CD14-positive monocyte (primary cell): ENCODE results near the gene MEGF6. TPM values are rescaled to one million over a fixed set of nuclear protein-coding genes. Genes with fewer than 3 reads are reported as not detected.

Experiments used
- DNase-seq, 3 donors: peaks; one replicate each; pipeline ENCODE4 v3.0.0-alpha.2; 2011 to 2022
- H2AFZ ChIP-seq: 2 replicates; pipeline ENCODE4 v1.6.0; 2012; ENCODE audit warnings: mild to moderate bottlenecking, low read depth, low read length, inconsistent platforms; ENCODE audit not compliant: insufficient read depth, poor library complexity, severe bottlenecking
- H3K27ac ChIP-seq, 2 donors: 1 replicate in 1 of 2; 2 replicates in 1 of 2; pipeline ENCODE4 v1.5.1; 2012 to 2013; ENCODE audit warnings: low read length in 2 of 2, control low read depth in 1 of 2, inconsistent platforms in 1 of 2, low read depth in 1 of 2, mild to moderate bottlenecking in 1 of 2
- H3K27me3 ChIP-seq, 2 donors: one replicate each; pipeline versions ENCODE4 v1.6.0 to v1.6.1; 2011 to 2013; ENCODE audit warnings: low read length in 2 of 2; ENCODE audit not compliant: control insufficient read depth in 2 of 2, insufficient read depth in 2 of 2
- H3K36me3 ChIP-seq, 2 donors: replicated peaks in 1 of 2; 1 replicate in 1 of 2; 2 replicates in 1 of 2; pipeline versions ENCODE4 v1.5.1 to v1.6.1; 2012 to 2013; ENCODE audit warnings: low read length in 2 of 2, control low read depth in 1 of 2, inconsistent platforms in 1 of 2, mild to moderate bottlenecking in 1 of 2; ENCODE audit not compliant: insufficient read depth in 2 of 2, control insufficient read depth in 1 of 2
- H3K4me1 ChIP-seq, 2 donors: 1 replicate in 1 of 2; 2 replicates in 1 of 2; pipeline versions ENCODE4 v1.5.1 to v1.6.1; 2012 to 2013; ENCODE audit warnings: low read length in 2 of 2, control low read depth in 1 of 2, inconsistent platforms in 1 of 2, mild to moderate bottlenecking in 1 of 2, moderate library complexity in 1 of 2; ENCODE audit not compliant: insufficient read depth in 2 of 2, control insufficient read depth in 1 of 2
- H3K4me2 ChIP-seq: replicated peaks from 2 replicates; pipeline ENCODE3; 2012; ENCODE audit warnings: low read length, moderate library complexity, mild to moderate bottlenecking; ENCODE audit not compliant: poor library complexity, severe bottlenecking; ENCODE audit errors: extremely low read depth
- H3K4me3 ChIP-seq, 3 experiments: fragments of 200-600 bp in 1 of 3; sonication (generic) in 1 of 3; replicated peaks in 1 of 3; 1 replicate in 2 of 3; 2 replicates in 1 of 3; pipeline ENCODE4 v1.5.1; 2011 to 2013; ENCODE audit warnings: low read length in 3 of 3, mild to moderate bottlenecking in 3 of 3, control low read depth in 2 of 3, low read depth in 2 of 3, inconsistent platforms in 1 of 3, moderate library complexity in 1 of 3
- H3K79me2 ChIP-seq: 2 replicates; pipeline ENCODE4 v1.6.0; 2012; ENCODE audit warnings: mild to moderate bottlenecking, control low read depth, inconsistent platforms, low read length, moderate library complexity; ENCODE audit not compliant: insufficient read depth
- H3K9ac ChIP-seq: 2 replicates; pipeline ENCODE4 v1.6.0; 2017; ENCODE audit warnings: low read length, mild to moderate bottlenecking; ENCODE audit not compliant: insufficient read depth, poor library complexity, severe bottlenecking
- H3K9me3 ChIP-seq, 2 donors: replicated peaks in 1 of 2; 1 replicate in 1 of 2; 2 replicates in 1 of 2; pipeline versions ENCODE4 v1.5.1 to v1.6.1; 2012 to 2013; ENCODE audit warnings: low read length in 2 of 2, control low read depth in 1 of 2; ENCODE audit not compliant: control insufficient read depth in 1 of 2, insufficient read depth in 1 of 2
- H4K20me1 ChIP-seq: 2 replicates; pipeline ENCODE4 v1.6.0; 2012; ENCODE audit warnings: mild to moderate bottlenecking, low read length, control low read depth, moderate library complexity; ENCODE audit not compliant: insufficient read depth
- H3K27ac Mint-ChIP-seq, 7 donors: one replicate each; pipeline ENCODE4 v1.8.0; 2020; ENCODE audit warnings: mild to moderate bottlenecking in 7 of 7, mixed read lengths in 7 of 7, moderate library complexity in 6 of 7, inconsistent platforms in 2 of 7
- H3K27me3 Mint-ChIP-seq, 3 donors: one replicate each; pipeline ENCODE4 v1.8.0; 2021 to 2022; ENCODE audit warnings: low read depth in 3 of 3, mild to moderate bottlenecking in 3 of 3, mixed read lengths in 3 of 3, moderate library complexity in 3 of 3, inconsistent platforms in 1 of 3
- H3K36me3 Mint-ChIP-seq, 2 donors: one replicate each; pipeline ENCODE4 v1.8.0; 2020; ENCODE audit warnings: mixed read lengths in 2 of 2, inconsistent platforms in 1 of 2, mild to moderate bottlenecking in 1 of 2
- H3K4me1 Mint-ChIP-seq: one replicate; pipeline ENCODE4 v1.8.0; 2020; ENCODE audit warnings: mild to moderate bottlenecking, mixed read lengths
- H3K4me3 Mint-ChIP-seq, 2 donors: one replicate each; pipeline ENCODE4 v1.8.0; 2020; ENCODE audit warnings: mild to moderate bottlenecking in 2 of 2, mixed read lengths in 2 of 2, moderate library complexity in 1 of 2
- H3K9me3 Mint-ChIP-seq, 7 donors: one replicate each; pipeline ENCODE4 v1.8.0; 2020 to 2022; ENCODE audit warnings: mixed read lengths in 7 of 7, mild to moderate bottlenecking in 6 of 7, moderate library complexity in 6 of 7, inconsistent platforms in 2 of 7
- CTCF ChIP-seq: fragments of 200-600 bp; IDR thresholded peaks from one replicate; pipeline ENCODE4 v1.8.0; 2022; ENCODE audit warnings: antibody characterized with exemption, mild to moderate bottlenecking
- WGBS: methylation state at CpG from one replicate; pipeline ENCODE4 v1.1.5; 2013; ENCODE audit warnings: missing lambda C conversion rate; ENCODE audit not compliant: insufficient coverage; 5-methylcytosine and 5-hydroxymethylcytosine counted together
- intact Hi-C, 2 donors: fragments of 100-400 bp; cut with micrococcal nuclease; formaldehyde crosslinking; loops; one replicate each; pipeline versions ENCODE4 v1.15.0 to v1.15.1; 2023
- polyA plus RNA-seq, 3 donors: library from polyadenylated mRNA; depleted of rRNA in 1 of 3; unstranded in 2 of 3; stranded (reverse) in 1 of 3; fragments of 300-500 nt in 2 of 3; fragments of >200 nt in 1 of 3; fragmentation: Illumina TruSeq in 2 of 3; gene quantifications; 1 replicate in 2 of 3; 2 replicates in 1 of 3; pipeline ENCODE4 v1.2.3, GENCODE V29; 2012 to 2021

The MEGF6 gene
- polyA plus RNA-seq, 3 donors, result 0.39 to 3.8 (median 1.2) TPM

GRCh38 chr1:3630161-3630611 is 18.9 kb upstream of the MEGF6 start:
- no peak for TF ChIP-seq CTCF
- no peaks in the 10 kb centered on the region for H3K9me3 Mint-ChIP-seq
- no peak overlapping the region for H2AFZ ChIP-seq
- WGBS, result 45% methylated on average over 10 of the region's 11 CpGs
- intact Hi-C loops, result no loop called here
- H3K4me1 Mint-ChIP-seq, result peaks cover 17% of the 10 kb centered on the region
- H3K4me2 ChIP-seq, result no peak overlapping the region
- H3K27me3 Mint-ChIP-seq, result peaks cover 0 to 3% (median 2%) of the 10 kb centered on the region in 3 donors
- H3K4me3 Mint-ChIP-seq, result no peak overlapping the region
- no peak overlapping the region for H3K9ac ChIP-seq
- H3K9me3 ChIP-seq, result no peaks in the 10 kb centered on the region
- H3K36me3 Mint-ChIP-seq, result peaks cover 59 to 87% of the 10 kb centered on the region in 2 donors
- H3K27me3 ChIP-seq, result no peaks in the 10 kb centered on the region
- peak overlapping the region in 1 of 2 donors; percentile 52 for H3K27ac ChIP-seq
- H3K4me1 ChIP-seq, result peaks cover 18 to 24% of the 10 kb centered on the region in 2 donors
- H3K4me3 ChIP-seq, result no peak overlapping the region
- peaks cover 68 to 78% of the 10 kb centered on the region in 2 donors for H3K36me3 ChIP-seq
- H4K20me1 ChIP-seq, result peaks cover 4% of the 10 kb centered on the region
- peak overlapping the region in 6 of 7 donors; percentile 32 to 80 (median 62) for H3K27ac Mint-ChIP-seq
- peak in 1 of 3 donors; percentile 40 for DNase-seq
- peaks cover 11% of the 10 kb centered on the region for H3K79me2 ChIP-seq

GRCh38 chr1:3629561-3630160 is 18.4 kb upstream of the MEGF6 start:
- Mint-ChIP-seq H3K4me1 (peaks cover 17% of the 10 kb centered on the region), H3K27me3 (peaks cover 0 to 3% (median 2%) of the 10 kb centered on the region in 3 donors), H3K27ac (peak overlapping the region in 2 of 7 donors; percentile 62 to 80), H3K9me3 (no peaks in the 10 kb centered on the region), H3K4me3 (no peak overlapping the region), H3K36me3 (peaks cover 54 to 82% of the 10 kb centered on the region in 2 donors)
- H3K79me2 ChIP-seq, result peaks cover 11% of the 10 kb centered on the region
- H3K4me3 ChIP-seq, result no peak overlapping the region
- H3K9ac ChIP-seq, result no peak overlapping the region
- H2AFZ ChIP-seq, result no peak overlapping the region
- no peaks in the 10 kb centered on the region for H3K9me3 ChIP-seq
- DNase-seq, result no peak
- no peak for TF ChIP-seq CTCF
- WGBS, result 97% methylated on average over 12 of the region's 16 CpGs
- H3K36me3 ChIP-seq, result peaks cover 63 to 73% of the 10 kb centered on the region in 2 donors
- H3K4me1 ChIP-seq, result peaks cover 18 to 24% of the 10 kb centered on the region in 2 donors
- peak overlapping the region in 1 of 2 donors; percentile 52 for H3K27ac ChIP-seq
- H3K4me2 ChIP-seq, result no peak overlapping the region
- intact Hi-C loops, result loop anchor here in 1 of 2 donors (10.0 kb wide), 2 partner anchors 145 to 275 kb away; partner anchors contain the start of genes C1orf174 and SMIM1
- no peaks in the 10 kb centered on the region for H3K27me3 ChIP-seq
- H4K20me1 ChIP-seq, result peaks cover 4% of the 10 kb centered on the region
